Suppressor macrophage (primary cell): Measurements from ENCODE around the gene DISC1.

Experiments
- DNase-seq, 4 experiments: peaks; one replicate each; pipeline ENCODE4 v3.0.0-alpha.2; 2020 to 2022

Gene DISC1

GRCh38 chr1:232014941-232015340, 388.4 kb downstream of the DISC1 start:
- no peak for DNase-seq

GRCh38 chr1:232016616-232017015, 390.0 kb downstream of the DISC1 start:
- no peak for DNase-seq

- DNase-seq, result no peak
These were observed 390.5 kb downstream of the DISC1 start for GRCh38 chr1:232017057-232017456.

DNA sequence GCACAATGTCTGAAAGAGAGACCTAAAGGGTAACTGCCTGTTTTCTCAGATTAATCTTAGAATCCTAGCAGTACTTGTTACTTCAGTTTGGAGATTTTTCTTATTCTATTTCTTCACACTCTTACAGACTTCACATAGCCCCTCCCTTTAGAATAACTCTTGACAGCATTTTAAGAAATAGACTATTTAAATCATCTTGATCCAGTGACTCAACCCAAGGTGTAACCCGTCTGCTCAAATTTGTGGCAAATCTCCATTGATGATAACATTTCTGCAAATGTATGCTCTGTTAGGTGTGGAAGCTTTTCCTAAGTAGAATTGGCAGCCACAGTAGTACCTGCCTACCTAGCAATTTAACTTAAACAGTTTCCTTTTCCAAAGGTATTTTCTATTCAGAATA, 391.2 kb downstream of the DISC1 start:
- DNase-seq, result no peak

DNA sequence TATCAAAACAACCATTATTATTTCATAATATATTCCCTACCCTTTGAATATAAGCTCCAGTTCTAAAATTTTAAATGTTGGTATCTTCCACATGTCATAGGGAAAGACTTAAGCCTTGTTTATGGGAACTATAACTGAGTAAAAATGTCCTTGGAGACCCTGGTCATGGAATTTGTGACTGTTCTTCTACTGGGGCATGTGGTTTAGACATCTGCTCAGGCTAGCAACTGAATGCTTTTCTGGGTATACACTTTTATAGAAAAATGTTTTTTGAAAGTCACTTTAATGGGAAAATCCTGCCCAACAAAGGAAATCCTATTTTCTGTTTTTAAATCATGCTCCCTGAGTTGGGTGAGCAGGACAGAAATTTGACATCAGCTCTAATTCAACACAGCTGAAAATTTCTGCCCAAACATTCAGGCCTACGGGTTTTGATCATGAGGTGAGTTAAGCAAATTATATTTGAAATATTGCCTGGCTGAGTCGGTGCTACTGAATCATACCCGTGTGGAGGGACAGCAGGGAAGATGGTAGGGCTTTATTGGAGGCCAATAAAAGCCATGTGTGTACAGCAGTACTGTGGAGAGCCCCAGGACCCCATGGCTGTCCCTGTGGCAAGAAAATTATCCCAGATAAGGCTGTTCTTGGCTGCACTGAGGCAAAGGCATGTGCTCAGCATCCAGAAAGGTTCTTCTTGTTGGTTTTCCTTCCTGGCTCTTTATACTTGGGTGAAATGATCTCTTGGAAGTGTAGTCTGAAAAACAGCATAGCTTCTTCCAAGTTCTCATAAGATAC, 391.8 kb downstream of the DISC1 start:
- DNase-seq, result no peak

- DNase-seq, result no peak
These were observed 392.4 kb downstream of the DISC1 start for GRCh38 chr1:232019026-232019340.

GRCh38 chr1:232020352-232020751, 393.8 kb downstream of the DISC1 start:
- no peak for DNase-seq

- DNase-seq, result no peak
These were observed 402.7 kb downstream of the DISC1 start for GRCh38 chr1:232029315-232029714.

GRCh38 chr1:232031156-232031555, 404.6 kb downstream of the DISC1 start:
- DNase-seq, result no peak

DNA sequence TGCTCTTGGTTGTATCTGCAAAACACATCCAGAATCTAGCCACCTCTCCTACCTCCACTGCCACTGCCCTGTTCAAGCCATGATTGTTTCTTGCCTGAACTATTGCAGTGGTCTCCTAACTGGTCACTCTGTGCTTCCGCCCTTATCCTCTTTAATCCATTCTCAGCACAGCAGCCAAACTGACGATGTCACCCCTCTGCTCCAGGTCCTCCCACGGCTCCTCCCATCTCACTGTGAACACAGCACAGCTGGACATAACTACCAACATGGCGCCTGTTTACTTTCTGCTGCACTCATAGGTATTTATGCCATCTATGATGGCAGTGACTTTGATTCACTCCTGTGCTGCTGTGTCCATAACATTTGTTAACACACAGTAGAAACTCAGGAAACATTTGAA, 406.7 kb downstream of the DISC1 start:
- no peak for DNase-seq

DNA sequence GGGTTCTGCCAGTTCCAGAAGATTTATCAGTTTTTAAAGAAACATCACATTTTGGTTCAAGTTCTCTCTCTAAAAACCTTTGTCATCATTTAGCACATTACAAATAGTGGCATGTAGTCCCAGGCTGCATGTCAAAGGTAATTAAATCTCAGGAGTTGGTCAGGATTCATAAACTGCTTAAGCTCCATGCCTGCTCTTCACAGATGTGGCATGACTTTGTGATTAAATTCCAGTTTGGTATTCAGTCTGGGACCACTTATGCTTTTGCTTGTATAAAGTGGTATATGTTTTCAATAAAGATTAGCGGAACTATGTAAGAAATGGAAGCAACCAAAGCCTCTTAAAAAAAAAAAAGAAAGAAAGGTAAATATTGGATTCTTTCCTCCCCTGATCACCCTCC, 408.0 kb downstream of the DISC1 start:
- DNase-seq, result no peak

DNA sequence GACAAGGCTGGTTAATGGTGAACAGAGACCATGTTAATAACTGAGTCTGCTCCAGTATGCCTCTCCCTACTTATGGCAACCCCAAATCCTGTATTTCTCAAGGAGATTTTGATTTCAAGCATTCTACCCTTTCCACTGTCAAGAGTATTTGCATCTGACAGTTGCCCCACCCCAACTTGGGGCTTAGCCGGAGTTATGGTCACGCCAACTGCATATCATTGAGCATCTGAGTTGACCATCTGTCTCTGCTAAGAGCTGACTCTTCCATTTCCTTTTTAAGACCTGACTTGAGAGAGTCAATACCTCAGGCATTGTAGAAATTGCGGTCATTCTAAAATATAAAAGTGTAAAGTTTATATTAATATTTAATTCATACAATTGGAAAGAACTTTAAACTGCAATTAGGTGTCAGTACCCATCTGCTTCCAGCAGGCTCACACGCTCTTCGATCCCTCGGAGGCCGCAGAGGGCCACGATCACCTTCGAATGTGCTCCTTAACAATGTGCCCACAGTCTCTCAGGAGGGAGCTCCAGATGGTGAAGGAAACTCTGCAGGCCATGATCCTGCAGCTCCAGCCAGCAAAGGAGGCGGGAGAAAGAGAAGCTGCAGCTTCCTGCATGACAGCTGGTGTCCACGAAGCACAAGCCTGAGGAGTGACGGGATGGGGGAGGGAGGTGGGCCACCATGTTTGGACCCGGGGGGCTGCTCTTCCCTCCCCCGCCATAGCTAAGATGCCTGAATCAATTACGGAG, 409.8 kb downstream of the DISC1 start:
- DNase-seq, result no peak

DNA sequence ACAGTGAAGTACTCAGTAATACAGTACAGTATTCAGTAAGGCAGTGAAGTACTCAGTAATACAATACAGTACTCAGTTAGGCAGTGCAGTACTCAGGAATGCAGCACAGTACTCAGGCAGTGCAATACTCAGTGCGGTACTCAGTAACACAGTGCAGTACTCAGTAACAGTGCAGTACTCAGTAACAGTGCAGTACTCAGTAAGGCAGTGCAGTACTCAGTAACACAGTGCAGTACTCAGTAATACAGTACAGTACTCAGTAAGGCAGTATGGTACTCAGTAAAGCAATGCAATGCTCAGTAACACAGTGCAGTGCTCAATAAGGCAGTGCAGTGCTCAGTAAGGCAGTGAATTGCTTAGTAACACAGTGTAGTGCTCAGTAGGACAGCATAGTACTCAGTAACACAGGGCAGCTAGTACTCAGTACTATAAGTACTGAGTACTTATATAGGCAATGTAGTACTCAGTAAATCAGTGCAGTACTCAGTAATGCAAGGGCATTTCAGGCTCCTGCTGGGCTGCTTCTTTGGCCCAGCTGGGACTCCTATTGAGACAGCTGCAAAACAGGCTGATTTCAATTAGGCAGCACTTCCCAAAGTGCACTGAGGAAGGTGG, 411.3 kb downstream of the DISC1 start:
- no peak for DNase-seq

- no peak for DNase-seq
These were observed 412.4 kb downstream of the DISC1 start for GRCh38 chr1:232038706-232039677.

GRCh38 chr1:232040260-232040659, 413.7 kb downstream of the DISC1 start:
- peak in 1 of 4 experiments; percentile 8 for DNase-seq

GRCh38 chr1:232044728-232045127, 418.1 kb downstream of the DISC1 start:
- DNase-seq, result no peak

- DNase-seq, result no peak
These were observed 418.8 kb downstream of the DISC1 start for GRCh38 chr1:232045139-232045994.

- DNase-seq, result no peak
These were observed 420.1 kb downstream of the DISC1 start for GRCh38 chr1:232046451-232047306.

DNA sequence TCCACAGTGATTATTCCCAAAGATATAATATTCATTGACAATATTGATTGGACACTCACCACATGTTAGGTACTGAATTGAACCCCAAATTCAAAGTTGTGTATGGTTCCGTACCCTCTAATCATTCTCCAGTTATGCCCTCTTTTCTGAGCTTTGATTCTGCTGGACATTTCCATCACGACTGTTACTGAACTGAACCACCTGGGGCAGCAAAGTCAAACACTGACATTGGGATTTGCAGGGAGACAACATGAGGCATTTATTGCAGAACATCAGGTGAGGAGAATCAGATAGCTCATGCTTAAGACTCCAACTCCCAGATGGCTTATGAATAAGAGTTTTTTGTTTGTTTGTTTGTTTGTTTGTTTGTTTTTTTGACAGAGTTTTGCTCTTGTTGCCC, 420.9 kb downstream of the DISC1 start:
- DNase-seq, result no peak

GRCh38 chr1:232048481-232048880, 421.9 kb downstream of the DISC1 start:
- no peak for DNase-seq

DNA sequence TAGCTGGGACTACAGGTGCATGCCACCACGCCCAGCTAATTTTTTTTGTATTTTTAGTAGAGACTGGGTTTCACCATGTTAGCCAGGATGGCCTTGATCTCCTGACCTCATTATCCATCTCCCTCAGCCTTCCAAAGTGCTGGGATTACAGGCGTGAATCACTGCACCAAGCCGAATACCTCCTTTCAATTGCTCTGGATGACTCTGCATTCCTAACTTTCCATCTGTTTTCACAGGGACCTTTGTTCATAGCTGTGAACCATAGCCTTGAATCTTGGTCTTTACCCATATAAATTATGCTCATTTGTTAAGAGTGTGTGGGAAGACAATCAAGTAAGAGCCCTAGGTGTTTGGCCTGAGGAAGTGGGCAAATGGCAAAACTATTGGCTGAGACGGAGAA, 422.7 kb downstream of the DISC1 start:
- DNase-seq, result no peak
